WTC11 (cell line): ENCODE results near the gene TC2N. TPM values are rescaled to one million over a fixed set of nuclear protein-coding genes. Genes with fewer than 3 reads are reported as not detected.

Experiments used
- ATAC-seq: fragments of 200-7000 bp; cut with Tn5 transposase; 2 replicates; pipeline ENCODE4 v1.10.0; 2021; ENCODE audit warnings: mild to moderate bottlenecking, moderate library complexity
- CTCF ChIA-PET: fragments of 300-600 bp; sonication (Branson Sonifier 250); formaldehyde crosslinking; loops from one replicate; lab custom pipeline; 2021; ENCODE audit warnings: antibody characterized with exemption; lab: Charles Lee
- POLR2A ChIA-PET: fragments of 350-600 bp; sonication (Branson Sonifier 250); formaldehyde crosslinking; loops from one replicate; lab custom pipeline; 2021; ENCODE audit warnings: antibody characterized with exemption; lab: Charles Lee
- DNase-seq: peaks from one replicate; pipeline ENCODE4 v3.0.0; 2021; ENCODE audit warnings: low spot score
- H3K27ac Mint-ChIP-seq: 2 replicates; pipeline ENCODE4 v1.8.0; 2021; ENCODE audit warnings: mixed read lengths
- H3K27me3 Mint-ChIP-seq: 2 replicates; pipeline ENCODE4 v1.8.0; 2021; ENCODE audit warnings: low read depth, mild to moderate bottlenecking, moderate library complexity, mixed read lengths
- H3K36me3 Mint-ChIP-seq: 2 replicates; pipeline ENCODE4 v1.8.0; 2021; ENCODE audit warnings: mixed read lengths
- H3K4me1 Mint-ChIP-seq: 2 replicates; pipeline ENCODE4 v1.8.0; 2022; ENCODE audit warnings: mixed read lengths
- H3K4me3 Mint-ChIP-seq: 2 replicates; pipeline ENCODE4 v1.8.0; 2021; ENCODE audit warnings: mild to moderate bottlenecking, moderate library complexity, mixed read lengths
- H3K9me3 Mint-ChIP-seq: 2 replicates; pipeline ENCODE4 v1.8.0; 2021; ENCODE audit warnings: mixed read lengths
- CREB1 ChIP-seq: sonication (generic); formaldehyde crosslinking; IDR thresholded peaks from 2 replicates; pipeline ENCODE4 v1.8.0; 2023; ENCODE audit warnings: mild to moderate bottlenecking, missing genetic modification reagents
- CREM ChIP-seq: sonication (generic); formaldehyde crosslinking; IDR thresholded peaks from 2 replicates; pipeline ENCODE4 v1.8.1; 2022; ENCODE audit warnings: mild to moderate bottlenecking, missing genetic modification reagents, moderate library complexity
- E2F1 ChIP-seq: sonication (generic); formaldehyde crosslinking; IDR thresholded peaks from 2 replicates; pipeline ENCODE4 v1.8.0; 2022; ENCODE audit warnings: mild to moderate bottlenecking, missing genetic modification reagents
- E2F4 ChIP-seq: sonication (generic); formaldehyde crosslinking; IDR thresholded peaks from 2 replicates; pipeline ENCODE4 v1.8.1; 2022; ENCODE audit warnings: low read depth, mild to moderate bottlenecking, moderate library complexity, missing genetic modification reagents, borderline replicate concordance
- E2F5 ChIP-seq: sonication (generic); formaldehyde crosslinking; IDR thresholded peaks from 2 replicates; pipeline ENCODE4 v1.8.1; 2022; ENCODE audit warnings: mild to moderate bottlenecking, moderate library complexity, missing genetic modification reagents
- FOXJ3 ChIP-seq: sonication (generic); formaldehyde crosslinking; IDR thresholded peaks from 2 replicates; pipeline ENCODE4 v1.9.0; 2021; ENCODE audit warnings: missing genetic modification reagents, mild to moderate bottlenecking, borderline replicate concordance
- FOXK1 ChIP-seq: sonication (generic); formaldehyde crosslinking; IDR thresholded peaks from 2 replicates; pipeline ENCODE4 v1.8.0; 2022; ENCODE audit warnings: mild to moderate bottlenecking, moderate library complexity, missing genetic modification reagents
- GRHL2 ChIP-seq: fragments of 250-450 bp; sonication (Bioruptor Pico); IDR thresholded peaks from 2 replicates; pipeline ENCODE4 v1.8.0; 2022; ENCODE audit warnings: mild to moderate bottlenecking, moderate library complexity; ENCODE audit not compliant: insufficient replicate concordance, severe bottlenecking
- IRF2 ChIP-seq: sonication (generic); formaldehyde crosslinking; IDR thresholded peaks from 2 replicates; pipeline ENCODE4 v1.8.0; 2022; ENCODE audit warnings: low read depth, missing genetic modification reagents, borderline replicate concordance
- MLX ChIP-seq: sonication (generic); formaldehyde crosslinking; IDR thresholded peaks from 2 replicates; pipeline ENCODE4 v1.8.1; 2023; ENCODE audit warnings: mild to moderate bottlenecking, missing genetic modification reagents, moderate library complexity
- MXD4 ChIP-seq: fragments of 250-450 bp; sonication (Bioruptor Pico); IDR thresholded peaks from 2 replicates; pipeline ENCODE4 v1.8.0; 2021; ENCODE audit warnings: mild to moderate bottlenecking, moderate library complexity, borderline replicate concordance
- MYBL2 ChIP-seq: sonication (generic); formaldehyde crosslinking; IDR thresholded peaks from 2 replicates; pipeline ENCODE4 v1.8.1; 2023; ENCODE audit warnings: mild to moderate bottlenecking, moderate library complexity, missing genetic modification reagents
- NFATC4 ChIP-seq: fragments of 250-450 bp; sonication (Bioruptor Pico); IDR thresholded peaks from 2 replicates; pipeline ENCODE4 v1.9.0; 2021; ENCODE audit warnings: mild to moderate bottlenecking
- NFYB ChIP-seq: sonication (generic); formaldehyde crosslinking; conservative IDR thresholded peaks from 2 replicates; pipeline ENCODE4 v1.8.0; 2022; ENCODE audit warnings: low read depth, missing genetic modification reagents
- RORB ChIP-seq: fragments of 250-450 bp; sonication (Bioruptor Pico); IDR thresholded peaks from 2 replicates; pipeline ENCODE4 v1.9.0; 2021; ENCODE audit warnings: mild to moderate bottlenecking
- SMAD3 ChIP-seq: sonication (generic); formaldehyde crosslinking; IDR thresholded peaks from 2 replicates; pipeline ENCODE4 v1.8.0; 2022; ENCODE audit warnings: missing genetic modification reagents, mild to moderate bottlenecking, borderline replicate concordance
- SMAD4 ChIP-seq: sonication (generic); formaldehyde crosslinking; IDR thresholded peaks from 2 replicates; pipeline ENCODE4 v1.8.0; 2022; ENCODE audit warnings: mild to moderate bottlenecking, missing genetic modification reagents
- SOX15 ChIP-seq: fragments of 250-450 bp; sonication (Bioruptor Pico); IDR thresholded peaks from 2 replicates; pipeline ENCODE4 v1.9.0; 2021; ENCODE audit warnings: mild to moderate bottlenecking
- TCF7 ChIP-seq: sonication (generic); formaldehyde crosslinking; IDR thresholded peaks from 2 replicates; pipeline ENCODE4 v1.8.0; 2022; ENCODE audit warnings: mild to moderate bottlenecking, low read depth, missing genetic modification reagents, moderate library complexity
- TEAD4 ChIP-seq: sonication (generic); formaldehyde crosslinking; IDR thresholded peaks from 2 replicates; pipeline ENCODE4 v1.8.0; 2022; ENCODE audit warnings: mild to moderate bottlenecking, missing genetic modification reagents
- USF1 ChIP-seq: sonication (generic); formaldehyde crosslinking; IDR thresholded peaks from 2 replicates; pipeline ENCODE4 v1.8.0; 2022; ENCODE audit warnings: mild to moderate bottlenecking, missing genetic modification reagents
- ZBTB21 ChIP-seq: sonication (generic); formaldehyde crosslinking; IDR thresholded peaks from 2 replicates; pipeline ENCODE4 v1.8.1; 2023; ENCODE audit warnings: mild to moderate bottlenecking, missing genetic modification reagents, borderline replicate concordance
- ZNF219 ChIP-seq: sonication (generic); formaldehyde crosslinking; IDR thresholded peaks from 2 replicates; pipeline ENCODE4 v1.8.0; 2023; ENCODE audit warnings: missing genetic modification reagents, mild to moderate bottlenecking, borderline replicate concordance
- ZNF232 ChIP-seq: sonication (generic); formaldehyde crosslinking; IDR thresholded peaks from 2 replicates; pipeline ENCODE4 v1.8.0; 2022; ENCODE audit warnings: mild to moderate bottlenecking, missing genetic modification reagents
- ZNF263 ChIP-seq: sonication (generic); formaldehyde crosslinking; IDR thresholded peaks from 2 replicates; pipeline ENCODE4 v1.8.1; 2022; ENCODE audit warnings: low read depth, mild to moderate bottlenecking, moderate library complexity, missing genetic modification reagents
- ZNF671 ChIP-seq: fragments of 250-450 bp; sonication (Bioruptor Pico); IDR thresholded peaks from 2 replicates; pipeline ENCODE4 v1.8.0; 2021; ENCODE audit warnings: mild to moderate bottlenecking
- total RNA-seq: library from RNA; stranded (reverse); gene quantifications from 3 replicates; pipeline ENCODE4 v1.2.3, GENCODE V29; 2021

The TC2N gene
- total RNA-seq, 1 experiment from 2014 or later, result 33.0 TPM

GRCh38 chr14:91866511-91867295 lies 633 bp downstream of the TC2N start:
- Mint-ChIP-seq H3K36me3 (no peaks in the 10 kb centered on the region), H3K9me3 (peaks cover 18% of the 10 kb centered on the region), H3K27ac (no peak overlapping the region), H3K4me3 (no peak overlapping the region), H3K27me3 (0 out of 2 replicates have a peak, but pooled peaks cover 4% of the 10 kb centered on the region), H3K4me1 (peaks cover 29% of the 10 kb centered on the region)
- TF ChIP-seq MLX (CRISPR knock-in tag) (no peak), ZNF232 (CRISPR knock-in tag) (no peak), TEAD4 (CRISPR knock-in tag) (no peak), E2F1 (no peak), CREM (no peak), NFYB (no peak), MYBL2 (CRISPR knock-in tag) (no peak), E2F5 (CRISPR knock-in tag) (no peak), TCF7 (CRISPR knock-in tag) (no peak)
- no peak for DNase-seq
- CTCF ChIA-PET, result interaction anchor here (1.7 kb wide), 1 partner anchor 45 kb away, joined by 9 read pairs; no protein-coding TSS in a partner anchor
- POLR2A ChIA-PET, result no interaction called here
- ATAC-seq, result no peak

GRCh38 chr14:91866061-91866460 lies 1.3 kb downstream of the TC2N start:
- CTCF ChIA-PET, result no interaction called here

GRCh38 chr14:91862417-91862816 lies 4.9 kb downstream of the TC2N start:
- H3K4me3 Mint-ChIP-seq, result no peak overlapping the region
- no peak for DNase-seq
- CTCF ChIA-PET, result interaction anchor here (0.7 to 0.9 kb wide), 2 partner anchors 38 to 49 kb away, joined by 4 to 5 read pairs; no protein-coding TSS in a partner anchor
- H3K27me3 Mint-ChIP-seq, result peaks cover 3% of the 10 kb centered on the region; the same call in 1 of the 2 replicates
- no peak for TF ChIP-seq FOXK1 (CRISPR knock-in tag)
- no peak for TF ChIP-seq FOXJ3 (CRISPR knock-in tag)
- no peak for TF ChIP-seq RORB
- TF ChIP-seq CREB1 (CRISPR knock-in tag), result no peak
- TF ChIP-seq, all 79 proteins: peak for 0
- Mint-ChIP-seq H3K9me3 (peaks cover 2% of the 10 kb centered on the region; the same call in 1 of the 2 replicates), H3K27ac (no peak overlapping the region), H3K36me3 (no peaks in the 10 kb centered on the region), H3K4me1 (peaks cover 22% of the 10 kb centered on the region)
- ATAC-seq, result no peak; the same call in 1 of the 2 replicates
- POLR2A ChIA-PET, result no interaction called here

More at GRCh38 chr14:91866061-91866460, 1.3 kb downstream of the TC2N start:
- H3K4me1 Mint-ChIP-seq, result peaks cover 29% of the 10 kb centered on the region
- TF ChIP-seq IRF2 (CRISPR knock-in tag) (no peak), RORB (no peak)
- no peak overlapping the region for H3K4me3 Mint-ChIP-seq
- peaks cover 18% of the 10 kb centered on the region for H3K9me3 Mint-ChIP-seq
- POLR2A ChIA-PET, result no interaction called here
- no peak overlapping the region for H3K27ac Mint-ChIP-seq
- H3K36me3 Mint-ChIP-seq, result no peaks in the 10 kb centered on the region
- no peak for ATAC-seq
- H3K27me3 Mint-ChIP-seq, result peaks cover 4% of the 10 kb centered on the region; the same call in 1 of the 2 replicates
- DNase-seq, result no peak

- H3K4me1 Mint-ChIP-seq, result peaks cover 22% of the 10 kb centered on the region
- CTCF ChIA-PET, result no interaction called here
- DNase-seq (no peak), ATAC-seq (no peak)
- no peaks in the 10 kb centered on the region for H3K36me3 Mint-ChIP-seq
- no peak overlapping the region for H3K4me3 Mint-ChIP-seq
- POLR2A ChIA-PET, result no interaction called here
- no peaks in the 10 kb centered on the region for H3K9me3 Mint-ChIP-seq
- no peak overlapping the region for H3K27ac Mint-ChIP-seq
- H3K27me3 Mint-ChIP-seq, result no peaks in the 10 kb centered on the region; the same call in 1 of the 2 replicates
- TF ChIP-seq MXD4 (CRISPR knock-in tag) (no peak), ZNF263 (no peak), NFATC4 (CRISPR knock-in tag) (no peak), SMAD4 (CRISPR knock-in tag) (no peak), SOX15 (CRISPR knock-in tag) (no peak), ZBTB21 (CRISPR knock-in tag) (no peak), ZNF219 (CRISPR knock-in tag) (no peak), SMAD3 (CRISPR knock-in tag) (no peak), GRHL2 (CRISPR knock-in tag) (no peak), E2F4 (CRISPR knock-in tag) (no peak), ZNF671 (CRISPR knock-in tag) (no peak), USF1 (no peak)
Observed at GRCh38 chr14:91861091-91861490, 6.2 kb downstream of the TC2N start.
